Gastrocnemius medialis (tissue), 4 donors: Measurements from ENCODE around the gene CYBB. TPM values are rescaled to one million over a fixed set of nuclear protein-coding genes. Genes with fewer than 3 reads are reported as not detected.
A peak's percentile ranks its signal among the peaks of the same experiment; 100 is the strongest.

ENCODE experiments used
- ATAC-seq, 2 donors: fragments of 150-250 bp; one replicate each; pipeline ENCODE4 v1.9.1; 2016
- DNase-seq, 2 donors: peaks; one replicate each; pipeline ENCODE4 v3.0.0-alpha.2; 2019
- H3K27ac ChIP-seq, 4 donors: fragments of 200-600 bp; sonication (generic); 1 replicate in 1 of 4; 2 replicates in 3 of 4; pipeline ENCODE4 v1.5.1; 2016 to 2018; ENCODE audit warnings: mild to moderate bottlenecking in 2 of 4, moderate library complexity in 1 of 4
- H3K27me3 ChIP-seq, 3 donors: fragments of 200-600 bp; sonication (generic) in 2 of 3; 1 replicate in 1 of 3; 2 replicates in 2 of 3; pipeline versions ENCODE4 v1.5.1 to v1.6.0; 2016 to 2019; ENCODE audit warnings: mild to moderate bottlenecking in 1 of 3, moderate library complexity in 1 of 3
- H3K36me3 ChIP-seq, 2 donors: fragments of 200-600 bp; sonication (generic) in 1 of 2; one replicate each; pipeline ENCODE4 v1.5.1; 2017 to 2018
- H3K4me1 ChIP-seq, 2 donors: fragments of 200-600 bp; sonication (generic) in 1 of 2; one replicate each; pipeline ENCODE4 v1.5.1; 2016 to 2017; ENCODE audit warnings: mild to moderate bottlenecking in 2 of 2
- H3K4me3 ChIP-seq, 4 donors: fragments of 200-600 bp; sonication (generic) in 3 of 4; 1 replicate in 1 of 4; 2 replicates in 3 of 4; pipeline ENCODE4 v1.5.1; 2016 to 2019; ENCODE audit warnings: mild to moderate bottlenecking in 2 of 4
- H3K9me3 ChIP-seq, 3 donors: fragments of 200-600 bp; sonication (generic) in 2 of 3; 1 replicate in 1 of 3; 2 replicates in 2 of 3; pipeline ENCODE4 v1.5.1; 2016 to 2019
- CTCF ChIP-seq, 5 experiments: fragments of 450-650 bp in 3 of 5; fragments of 200-600 bp in 2 of 5; sonication (generic) in 2 of 5; IDR thresholded peaks in 4 of 5; conservative IDR thresholded peaks in 1 of 5; 1 replicate in 4 of 5; 2 replicates in 1 of 5; pipeline ENCODE4 v1.5.1; 2016 to 2019; ENCODE audit warnings: antibody characterized with exemption in 5 of 5, mild to moderate bottlenecking in 3 of 5, moderate library complexity in 3 of 5
- POLR2A ChIP-seq, 2 donors: fragments of 450-650 bp; IDR thresholded peaks; one replicate each; pipeline ENCODE4 v1.6.1; 2017; ENCODE audit warnings: antibody characterized with exemption in 2 of 2, mild to moderate bottlenecking in 2 of 2, moderate library complexity in 2 of 2
- in situ Hi-C, 4 donors: fragments of 200-750 bp; cut with MboI; loops; one replicate each; pipeline versions ENCODE4 v1.15.0 to v1.8.0; 2017; ENCODE audit warnings: low sequenced_read_pairs in 4 of 4
- intact Hi-C: fragments of 100-400 bp; cut with DNase I; formaldehyde crosslinking; loops from one replicate; pipeline ENCODE4 v1.15.1; 2023; ENCODE audit warnings: low total_unique reads
- total RNA-seq, 4 donors: library from RNA; depleted of rRNA; stranded (reverse); fragments of >200 nt; gene quantifications; one replicate each; pipeline versions ENCODE4 v1.1.0 to v1.2.3, GENCODE V29; 2016

CYBB gene
- total RNA-seq, 4 donors from 2014 or later: 1.8 to 6.7 (median 5.1) TPM

- intact Hi-C loops: no loop called here
- Histone ChIP-seq H3K4me1 (peaks cover 0 to 4% of the 10 kb centered on the region in 2 donors), H3K4me3 (no peak overlapping the region), H3K9me3 (no peaks in the 10 kb centered on the region), H3K27ac (no peak overlapping the region), H3K36me3 (no peaks in the 10 kb centered on the region), H3K27me3 (no peaks in the 10 kb centered on the region)
- DNase-seq: no peak
- no peak for TF ChIP-seq POLR2A (IDR thresholded peaks at IDR 0.05)
- no peak for TF ChIP-seq CTCF (IDR thresholded peaks at IDR 0.05 in 4 of 5, conservative IDR thresholded peaks at IDR 0.05 in 1 of 5)
- in situ Hi-C loops: no loop called here
- no peak for ATAC-seq
Observed at GRCh38 chrX:37844622-37845021, 64.8 kb downstream of the CYBB start.

- Histone ChIP-seq H3K27me3 (no peaks in the 10 kb centered on the region), H3K4me1 (peaks cover 0 to 4% of the 10 kb centered on the region in 2 donors), H3K36me3 (no peaks in the 10 kb centered on the region), H3K9me3 (no peaks in the 10 kb centered on the region), H3K27ac (peak overlapping the region; percentile 86 to 90 (median 88)), H3K4me3 (peak overlapping the region in 2 of 4 donors; percentile 79 to 88)
- no peak for TF ChIP-seq CTCF (IDR thresholded peaks at IDR 0.05 in 4 of 5, conservative IDR thresholded peaks at IDR 0.05 in 1 of 5)
- ATAC-seq: no peak
- in situ Hi-C loops: no loop called here
- intact Hi-C loops: loop anchor here (2.0 kb wide), 1 partner anchor 27 kb away; no protein-coding TSS in a partner anchor
- no peak for DNase-seq
Observed at GRCh38 chrX:37846141-37846540, 66.3 kb downstream of the CYBB start.

GRCh38 chrX:37846558-37846933, 66.7 kb downstream of the CYBB start:
- Histone ChIP-seq H3K4me1 (peaks cover 0 to 4% of the 10 kb centered on the region in 2 donors), H3K36me3 (no peaks in the 10 kb centered on the region), H3K9me3 (no peaks in the 10 kb centered on the region), H3K27me3 (no peaks in the 10 kb centered on the region), H3K27ac (peak overlapping the region; percentile 86 to 90 (median 88)), H3K4me3 (peak overlapping the region; percentile 67 to 88 (median 83))
- in situ Hi-C loops (no loop called here), intact Hi-C loops (loop anchor here (2.0 kb wide), 1 partner anchor 26 kb away; no protein-coding TSS in a partner anchor)
- ATAC-seq (no peak), DNase-seq (no peak)
- no peak for TF ChIP-seq POLR2A (IDR thresholded peaks at IDR 0.05)
- no peak for TF ChIP-seq CTCF (IDR thresholded peaks at IDR 0.05 in 4 of 5, conservative IDR thresholded peaks at IDR 0.05 in 1 of 5)

- in situ Hi-C loops: no loop called here
- Histone ChIP-seq H3K4me3 (peak within 1 kb of the TSS; percentile 67 to 88 (median 83)), H3K36me3 (no peaks in the 10 kb centered on the region), H3K27ac (peak within 1 kb of the TSS; percentile 86 to 90 (median 88)), H3K27me3 (no peaks in the 10 kb centered on the region), H3K4me1 (peaks cover 0 to 4% of the 10 kb centered on the region in 2 donors), H3K9me3 (no peaks in the 10 kb centered on the region)
- intact Hi-C loops: loop anchor here (1.0 to 2.0 kb wide), 2 partner anchors 26 to 480 kb away; partner anchors contain the start of gene RPGR
- TF ChIP-seq CTCF (IDR thresholded peaks at IDR 0.05 in 4 of 5, conservative IDR thresholded peaks at IDR 0.05 in 1 of 5) (no peak), POLR2A (IDR thresholded peaks at IDR 0.05) (peak; percentile 88 to 89)
- DNase-seq (peak; percentile 58 to 76), ATAC-seq (peak; percentile 94 to 95)
Observed at GRCh38 chrX:37846934-37847732, 67.3 kb downstream of the CYBB start, which contains the start of gene DYNLT3. Gene DYNLT3, minus strand, starts transcription at chrX:37847571. Its CDS starts 61 bp downstream, at chrX:37847510.
